Neutrophil (primary cell): Measurements from ENCODE around the gene SLC1A7.

Experiments used
- H3K27ac ChIP-seq: fragments of 200-600 bp; sonication (generic); 2 replicates; pipeline ENCODE4 v1.5.1; 2016; ENCODE audit warnings: mild to moderate bottlenecking, moderate library complexity
- H3K27me3 ChIP-seq: fragments of 200-600 bp; sonication (generic); 2 replicates; pipeline ENCODE4 v1.6.0; 2016; ENCODE audit warnings: mild to moderate bottlenecking
- H3K36me3 ChIP-seq: fragments of 200-600 bp; sonication (generic); 2 replicates; pipeline ENCODE4 v1.5.1; 2017
- H3K4me1 ChIP-seq, 2 experiments: fragments of 200-600 bp in 1 of 2; sonication (generic) in 1 of 2; 1 replicate in 1 of 2; 2 replicates in 1 of 2; pipeline versions ENCODE4 v1.5.1 to v1.6.1; 2013 to 2016; ENCODE audit warnings: low read depth in 1 of 2, low read length in 1 of 2, mild to moderate bottlenecking in 1 of 2, moderate library complexity in 1 of 2; ENCODE audit not compliant: control insufficient read depth in 1 of 2, insufficient read depth in 1 of 2
- H3K4me3 ChIP-seq, 2 experiments: fragments of 200-600 bp in 1 of 2; sonication (generic) in 1 of 2; 1 replicate in 1 of 2; 2 replicates in 1 of 2; pipeline ENCODE4 v1.5.1; 2013 to 2016; ENCODE audit warnings: low read depth in 1 of 2, low read length in 1 of 2, mild to moderate bottlenecking in 1 of 2, moderate library complexity in 1 of 2
- H3K9me3 ChIP-seq: fragments of 200-600 bp; sonication (generic); 2 replicates; pipeline ENCODE4 v1.5.1; 2016
- CTCF ChIP-seq: fragments of 200-600 bp; sonication (generic); IDR thresholded peaks from 2 replicates; pipeline ENCODE4 v1.5.1; 2016; ENCODE audit warnings: antibody characterized with exemption

Gene SLC1A7

DNA sequence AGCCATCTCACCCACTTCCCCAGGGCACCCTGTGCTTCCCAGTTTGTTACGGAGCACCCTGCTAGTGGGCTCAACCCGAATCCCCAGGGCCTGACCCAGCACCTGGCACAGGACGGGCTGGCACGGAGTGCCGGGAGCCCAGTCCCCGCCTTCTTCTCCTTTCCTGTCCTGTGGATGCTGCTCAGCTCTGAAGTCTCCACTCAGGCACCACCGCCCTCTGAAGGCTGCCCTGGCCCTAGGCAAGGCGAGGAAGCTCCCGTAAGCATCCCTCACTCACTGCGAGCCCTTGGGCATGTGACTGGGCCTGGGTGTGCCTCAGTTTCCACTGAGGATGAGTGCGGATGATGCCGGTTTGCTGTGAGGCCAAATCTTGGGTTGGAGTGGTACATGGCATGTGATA is 21.8 kb downstream of the SLC1A7 start:
- no peak for TF ChIP-seq CTCF
- Histone ChIP-seq H3K4me1 (no peaks in the 10 kb centered on the region), H3K4me3 (no peak overlapping the region), H3K27ac (no peak overlapping the region), H3K27me3 (no peaks in the 10 kb centered on the region), H3K36me3 (no peaks in the 10 kb centered on the region), H3K9me3 (no peaks in the 10 kb centered on the region)

GRCh38 chr1:53117836-53118235 is 24.6 kb downstream of the SLC1A7 start:
- TF ChIP-seq CTCF = no peak
- Histone ChIP-seq H3K27ac (no peak overlapping the region), H3K9me3 (no peaks in the 10 kb centered on the region), H3K4me1 (no peaks in the 10 kb centered on the region), H3K36me3 (no peaks in the 10 kb centered on the region), H3K4me3 (no peak overlapping the region), H3K27me3 (no peaks in the 10 kb centered on the region)

GRCh38 chr1:53116933-53117600 is 25.4 kb downstream of the SLC1A7 start:
- H3K4me3 ChIP-seq = no peak overlapping the region
- no peak for TF ChIP-seq CTCF
- H3K27ac ChIP-seq = no peak overlapping the region

GRCh38 chr1:53116307-53116810 is 26.1 kb downstream of the SLC1A7 start:
- Histone ChIP-seq H3K27ac (no peak overlapping the region), H3K4me3 (no peak overlapping the region), H3K27me3 (no peaks in the 10 kb centered on the region), H3K36me3 (no peaks in the 10 kb centered on the region), H3K4me1 (no peaks in the 10 kb centered on the region), H3K9me3 (no peaks in the 10 kb centered on the region)
- no peak for TF ChIP-seq CTCF

More at GRCh38 chr1:53116933-53117600, 25.4 kb downstream of the SLC1A7 start:
- no peaks in the 10 kb centered on the region for H3K9me3 ChIP-seq
- H3K27me3 ChIP-seq = no peaks in the 10 kb centered on the region
- H3K36me3 ChIP-seq = no peaks in the 10 kb centered on the region
- no peaks in the 10 kb centered on the region for H3K4me1 ChIP-seq

- Histone ChIP-seq H3K36me3 (no peaks in the 10 kb centered on the region), H3K27me3 (peaks cover 3% of the 10 kb centered on the region), H3K27ac (no peak overlapping the region), H3K4me3 (no peak overlapping the region), H3K9me3 (no peaks in the 10 kb centered on the region), H3K4me1 (no peaks in the 10 kb centered on the region)
- no peak for TF ChIP-seq CTCF
Observed at GRCh38 chr1:53115403-53116306, 26.8 kb downstream of the SLC1A7 start.
